ENCODE measurements around the gene PTCD2. TPM values are rescaled to one million over a fixed set of nuclear protein-coding genes. Genes with fewer than 3 reads are reported as not detected.

Gene PTCD2
- total RNA-seq, 2 experiments from 2014 or later = 11.7 to 17.9 TPM

GRCh38 chr5:72390836-72391235 is 70.7 kb downstream of the PTCD2 start:
- Histone ChIP-seq H3K4me2 (ENCODE audit: low read length) (no peak overlapping the region), H3K9me2 (ENCODE audit: insufficient read depth, low read length) (no peaks in the 10 kb centered on the region), H3K36me3 (ENCODE audit: insufficient read depth, low read length) (no peaks in the 10 kb centered on the region), H4K20me1 (ENCODE audit: insufficient read depth, low read length) (no peaks in the 10 kb centered on the region), H3K27ac (ENCODE audit: low read depth, low read length, poor library complexity, severe bottlenecking) (no peak overlapping the region), H2AFZ (ENCODE audit: low read length) (no peak overlapping the region), H3K4me3 (ENCODE audit: low read depth, low read length, poor library complexity, severe bottlenecking) (no peak overlapping the region), H3K9me3 (ENCODE audit: low read length) (no peaks in the 10 kb centered on the region), H3K4me1 (ENCODE audit: insufficient read depth, low read length, poor library complexity, severe bottlenecking) (no peaks in the 10 kb centered on the region), H3K79me2 (ENCODE audit: insufficient read depth, low read depth, low read length) (no peaks in the 10 kb centered on the region)
- no TSS peak for BruUV-seq (replicated peaks)
- intact Hi-C loops (cut with micrococcal nuclease; ENCODE audit: unreplicated experiment) = no loop called here
- ChIA-PET CTCF (ENCODE audit: unreplicated experiment) (no interaction called here), POLR2A (no interaction called here)
- DNase-seq (ENCODE audit: low spot score) = no peak
- TF ChIP-seq EZH2phosphoT487 (IDR thresholded peaks at IDR 0.05; ENCODE audit: borderline replicate concordance, low read depth, low read length) (no peak), CTCF (conservative IDR thresholded peaks at IDR 0.05; ENCODE audit: low read length) (no peak)

GRCh38 chr5:72392326-72392733 is 72.2 kb downstream of the PTCD2 start:
- Histone ChIP-seq H3K79me2 (ENCODE audit: insufficient read depth, low read depth, low read length) (no peaks in the 10 kb centered on the region), H2AFZ (ENCODE audit: low read length) (no peak overlapping the region), H3K4me3 (ENCODE audit: low read depth, low read length, poor library complexity, severe bottlenecking) (no peak overlapping the region), H3K4me1 (ENCODE audit: insufficient read depth, low read length, poor library complexity, severe bottlenecking) (no peaks in the 10 kb centered on the region), H3K4me2 (ENCODE audit: low read length) (no peak overlapping the region), H4K20me1 (ENCODE audit: insufficient read depth, low read length) (no peaks in the 10 kb centered on the region), H3K27ac (ENCODE audit: low read depth, low read length, poor library complexity, severe bottlenecking) (no peak overlapping the region), H3K36me3 (ENCODE audit: insufficient read depth, low read length) (no peaks in the 10 kb centered on the region), H3K9me3 (ENCODE audit: low read length) (no peaks in the 10 kb centered on the region), H3K9me2 (ENCODE audit: insufficient read depth, low read length) (no peaks in the 10 kb centered on the region)
- DNase-seq (ENCODE audit: low spot score) = no peak
- no peak for TF ChIP-seq EZH2phosphoT487 (IDR thresholded peaks at IDR 0.05; ENCODE audit: borderline replicate concordance, low read depth, low read length)
- intact Hi-C loops (cut with micrococcal nuclease; ENCODE audit: unreplicated experiment) = no loop called here
- POLR2A ChIA-PET = no interaction called here
- no TSS peak for BruUV-seq (replicated peaks)
- CTCF ChIA-PET (ENCODE audit: unreplicated experiment) = no interaction called here

GRCh38 chr5:72393052-72393451 is 72.9 kb downstream of the PTCD2 start:
- no peaks in the 10 kb centered on the region for H3K79me2 ChIP-seq (ENCODE audit: insufficient read depth, low read depth, low read length)
- H3K9me3 ChIP-seq (ENCODE audit: low read length) = no peaks in the 10 kb centered on the region
- H3K36me3 ChIP-seq (ENCODE audit: insufficient read depth, low read length) = no peaks in the 10 kb centered on the region
- no peak overlapping the region for H3K27ac ChIP-seq (ENCODE audit: low read depth, low read length, poor library complexity, severe bottlenecking)
- no peaks in the 10 kb centered on the region for H4K20me1 ChIP-seq (ENCODE audit: insufficient read depth, low read length)
- no peaks in the 10 kb centered on the region for H3K9me2 ChIP-seq (ENCODE audit: insufficient read depth, low read length)
- H3K4me1 ChIP-seq (ENCODE audit: insufficient read depth, low read length, poor library complexity, severe bottlenecking) = no peaks in the 10 kb centered on the region
- intact Hi-C loops (cut with micrococcal nuclease; ENCODE audit: unreplicated experiment) = no loop called here
- POLR2A ChIA-PET = no interaction called here
- CTCF ChIA-PET (ENCODE audit: unreplicated experiment) = no interaction called here
- DNase-seq (ENCODE audit: low spot score) = no peak
- TF ChIP-seq EZH2phosphoT487 (IDR thresholded peaks at IDR 0.05; ENCODE audit: borderline replicate concordance, low read depth, low read length) (no peak), CTCF (conservative IDR thresholded peaks at IDR 0.05; ENCODE audit: low read length) (no peak)
- no peak overlapping the region for H3K4me2 ChIP-seq (ENCODE audit: low read length)
- BruUV-seq (replicated peaks) = no TSS peak
- H3K4me3 ChIP-seq (ENCODE audit: low read depth, low read length, poor library complexity, severe bottlenecking) = no peak overlapping the region
- H2AFZ ChIP-seq (ENCODE audit: low read length) = no peak overlapping the region
